Gastrocnemius medialis (tissue), 4 donors: Measurements from ENCODE around the gene EPB41L5.

Source experiments
- CTCF ChIP-seq, 5 experiments: fragments of 450-650 bp in 3 of 5; fragments of 200-600 bp in 2 of 5; sonication (generic) in 2 of 5; IDR thresholded peaks in 4 of 5; conservative IDR thresholded peaks in 1 of 5; 1 replicate in 4 of 5; 2 replicates in 1 of 5; pipeline ENCODE4 v1.5.1; 2016 to 2019; ENCODE audit warnings: antibody characterized with exemption in 5 of 5, mild to moderate bottlenecking in 3 of 5, moderate library complexity in 3 of 5
- POLR2A ChIP-seq, 2 donors: fragments of 450-650 bp; IDR thresholded peaks; one replicate each; pipeline ENCODE4 v1.6.1; 2017; ENCODE audit warnings: antibody characterized with exemption in 2 of 2, mild to moderate bottlenecking in 2 of 2, moderate library complexity in 2 of 2

DNA sequence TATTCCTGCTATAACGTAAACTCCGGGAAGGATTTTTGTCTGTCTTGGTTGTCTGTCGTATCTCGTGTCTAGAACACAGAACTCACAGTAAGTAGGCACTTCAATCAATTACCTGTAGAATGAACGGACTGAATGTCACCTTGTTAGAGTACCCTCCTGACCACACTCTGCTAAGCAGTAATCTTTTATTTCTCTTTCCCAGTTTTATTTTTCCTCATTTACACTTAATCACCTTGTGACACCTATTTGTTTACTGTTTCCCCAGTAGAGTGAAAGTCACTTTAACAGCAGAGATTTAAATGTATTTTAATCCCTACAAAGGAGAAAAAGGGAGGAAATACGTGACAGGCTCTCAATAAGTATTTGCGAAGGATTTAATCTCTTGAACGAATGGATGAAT, 514 bp upstream of the EPB41L5 start:
- no peak for TF ChIP-seq CTCF (IDR thresholded peaks at IDR 0.05 in 4 of 5, conservative IDR thresholded peaks at IDR 0.05 in 1 of 5)
- TF ChIP-seq POLR2A (IDR thresholded peaks at IDR 0.05) = no peak
